Measurements from ENCODE around the gene MID1. TPM values are rescaled to one million over a fixed set of nuclear protein-coding genes. Genes with fewer than 3 reads are reported as not detected.

MID1 gene
- total RNA-seq, 1 experiment from 2014 or later: 32.4 TPM

DNA sequence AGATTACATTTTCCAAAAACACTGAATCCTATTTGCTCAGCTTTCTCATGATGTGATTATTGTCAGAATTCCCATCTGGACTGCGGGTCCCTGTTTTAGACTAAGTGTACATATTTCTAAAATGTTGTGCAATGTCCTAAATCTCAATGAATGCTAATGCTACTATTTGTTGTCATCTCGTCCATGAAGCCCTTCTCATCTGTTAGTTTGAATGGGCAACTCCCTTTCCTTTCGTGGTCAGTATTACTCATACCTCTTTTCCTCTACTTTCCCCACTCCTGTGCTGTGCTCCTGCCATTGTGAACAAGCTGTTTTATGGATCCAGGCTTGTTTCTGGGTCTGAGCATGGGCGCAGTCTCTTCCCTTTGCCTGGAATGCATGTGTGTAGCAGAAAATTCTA is 91.0 kb downstream of the MID1 start:
- Histone ChIP-seq H3K27me3 (ENCODE audit: control insufficient read depth, insufficient read depth, low read length) (no peaks in the 10 kb centered on the region), H3K36me3 (ENCODE audit: control insufficient read depth, insufficient read depth, low read length) (no peaks in the 10 kb centered on the region), H3K4me3 (ENCODE audit: low read depth in 2 of 2, low read length in 2 of 2) (no peak overlapping the region), H3K9me3 (ENCODE audit: control insufficient read depth, insufficient read depth, low read depth, low read length) (no peaks in the 10 kb centered on the region), H3K4me1 (ENCODE audit: control insufficient read depth, insufficient read depth, low read length) (no peaks in the 10 kb centered on the region), H3K27ac (ENCODE audit: low read length) (no peak overlapping the region)
- ChIA-PET POLR2A (no interaction called here), CTCF (no interaction called here)
- ATAC-seq (no peak), DNase-seq (ENCODE audit: low read depth, low spot score) (no peak)
- no peak for TF ChIP-seq POLR2AphosphoS5 (IDR thresholded peaks at IDR 0.05; ENCODE audit: low read depth, low read length)
- TF ChIP-seq TCF7L2 (IDR thresholded peaks at IDR 0.05; ENCODE audit: low read depth, low read length): no peak
- TF ChIP-seq, protein P1, sequence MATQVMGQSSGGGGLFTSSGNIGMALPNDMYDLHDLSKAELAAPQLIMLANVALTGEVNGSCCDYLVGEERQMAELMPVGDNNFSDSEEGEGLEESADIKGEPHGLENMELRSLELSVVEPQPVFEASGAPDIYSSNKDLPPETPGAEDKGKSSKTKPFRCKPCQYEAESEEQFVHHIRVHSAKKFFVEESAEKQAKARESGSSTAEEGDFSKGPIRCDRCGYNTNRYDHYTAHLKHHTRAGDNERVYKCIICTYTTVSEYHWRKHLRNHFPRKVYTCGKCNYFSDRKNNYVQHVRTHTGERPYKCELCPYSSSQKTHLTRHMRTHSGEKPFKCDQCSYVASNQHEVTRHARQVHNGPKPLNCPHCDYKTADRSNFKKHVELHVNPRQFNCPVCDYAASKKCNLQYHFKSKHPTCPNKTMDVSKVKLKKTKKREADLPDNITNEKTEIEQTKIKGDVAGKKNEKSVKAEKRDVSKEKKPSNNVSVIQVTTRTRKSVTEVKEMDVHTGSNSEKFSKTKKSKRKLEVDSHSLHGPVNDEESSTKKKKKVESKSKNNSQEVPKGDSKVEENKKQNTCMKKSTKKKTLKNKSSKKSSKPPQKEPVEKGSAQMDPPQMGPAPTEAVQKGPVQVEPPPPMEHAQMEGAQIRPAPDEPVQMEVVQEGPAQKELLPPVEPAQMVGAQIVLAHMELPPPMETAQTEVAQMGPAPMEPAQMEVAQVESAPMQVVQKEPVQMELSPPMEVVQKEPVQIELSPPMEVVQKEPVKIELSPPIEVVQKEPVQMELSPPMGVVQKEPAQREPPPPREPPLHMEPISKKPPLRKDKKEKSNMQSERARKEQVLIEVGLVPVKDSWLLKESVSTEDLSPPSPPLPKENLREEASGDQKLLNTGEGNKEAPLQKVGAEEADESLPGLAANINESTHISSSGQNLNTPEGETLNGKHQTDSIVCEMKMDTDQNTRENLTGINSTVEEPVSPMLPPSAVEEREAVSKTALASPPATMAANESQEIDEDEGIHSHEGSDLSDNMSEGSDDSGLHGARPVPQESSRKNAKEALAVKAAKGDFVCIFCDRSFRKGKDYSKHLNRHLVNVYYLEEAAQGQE (IDR thresholded peaks at IDR 0.05; ENCODE audit: insufficient read depth in 1 of 2, low read depth in 2 of 2, low read length in 1 of 2): no peak
- TF ChIP-seq SIN3A (IDR thresholded peaks at IDR 0.05; ENCODE audit: borderline replicate concordance, insufficient read depth, low read depth, low read length): no peak
- intact Hi-C loops (cut with micrococcal nuclease; ENCODE audit: unreplicated experiment): no loop called here
- no TSS peak for BruUV-seq (replicated peaks)
- in situ Hi-C loops (cut with HindIII; ENCODE audit: low pct_unique_long_range_greater_than_20kb, low sequenced_read_pairs): no loop called here

DNA sequence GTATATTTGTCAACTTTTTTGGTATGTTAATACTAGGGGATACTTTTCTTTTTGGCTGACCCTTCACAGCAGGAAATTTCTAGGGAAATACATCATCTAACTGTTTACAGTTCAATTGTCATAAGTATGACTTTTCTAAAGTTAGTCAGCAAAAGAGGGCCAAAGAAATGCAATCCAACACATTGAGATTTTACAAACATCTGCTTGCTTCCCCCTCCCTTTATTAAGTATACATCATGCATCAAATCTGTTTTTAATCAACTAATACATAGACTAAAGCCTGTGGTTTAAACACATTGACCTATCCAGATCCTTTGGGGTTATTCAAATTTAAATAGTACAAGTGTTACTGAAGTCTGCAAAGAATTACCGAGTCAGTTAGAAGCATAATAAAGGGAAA is 93.9 kb downstream of the MID1 start:
- H3K27me3 ChIP-seq (ENCODE audit: control insufficient read depth, insufficient read depth, low read length): no peaks in the 10 kb centered on the region
- DNase-seq (ENCODE audit: low read depth, low spot score): no peak
- CTCF ChIA-PET: no interaction called here

More for the DNA sequence above, 93.9 kb downstream of the MID1 start:
- Histone ChIP-seq H3K36me3 (ENCODE audit: control insufficient read depth, insufficient read depth, low read length) (no peaks in the 10 kb centered on the region), H3K4me1 (ENCODE audit: control insufficient read depth, insufficient read depth, low read length) (no peaks in the 10 kb centered on the region), H3K9me3 (ENCODE audit: control insufficient read depth, insufficient read depth, low read depth, low read length) (no peaks in the 10 kb centered on the region), H3K27ac (ENCODE audit: low read length) (no peak overlapping the region), H3K4me3 (ENCODE audit: low read depth in 2 of 2, low read length in 2 of 2) (no peak overlapping the region)
- no TSS peak for BruUV-seq (replicated peaks)
- in situ Hi-C loops (cut with HindIII; ENCODE audit: low pct_unique_long_range_greater_than_20kb, low sequenced_read_pairs): no loop called here
- TF ChIP-seq TCF7L2 (IDR thresholded peaks at IDR 0.05; ENCODE audit: low read depth, low read length) (no peak), POLR2AphosphoS5 (IDR thresholded peaks at IDR 0.05; ENCODE audit: low read depth, low read length) (no peak), SIN3A (IDR thresholded peaks at IDR 0.05; ENCODE audit: borderline replicate concordance, insufficient read depth, low read depth, low read length) (no peak)
- TF ChIP-seq, protein P1 (IDR thresholded peaks at IDR 0.05; ENCODE audit: insufficient read depth in 1 of 2, low read depth in 2 of 2, low read length in 1 of 2): no peak
- TF ChIP-seq, protein P2, sequence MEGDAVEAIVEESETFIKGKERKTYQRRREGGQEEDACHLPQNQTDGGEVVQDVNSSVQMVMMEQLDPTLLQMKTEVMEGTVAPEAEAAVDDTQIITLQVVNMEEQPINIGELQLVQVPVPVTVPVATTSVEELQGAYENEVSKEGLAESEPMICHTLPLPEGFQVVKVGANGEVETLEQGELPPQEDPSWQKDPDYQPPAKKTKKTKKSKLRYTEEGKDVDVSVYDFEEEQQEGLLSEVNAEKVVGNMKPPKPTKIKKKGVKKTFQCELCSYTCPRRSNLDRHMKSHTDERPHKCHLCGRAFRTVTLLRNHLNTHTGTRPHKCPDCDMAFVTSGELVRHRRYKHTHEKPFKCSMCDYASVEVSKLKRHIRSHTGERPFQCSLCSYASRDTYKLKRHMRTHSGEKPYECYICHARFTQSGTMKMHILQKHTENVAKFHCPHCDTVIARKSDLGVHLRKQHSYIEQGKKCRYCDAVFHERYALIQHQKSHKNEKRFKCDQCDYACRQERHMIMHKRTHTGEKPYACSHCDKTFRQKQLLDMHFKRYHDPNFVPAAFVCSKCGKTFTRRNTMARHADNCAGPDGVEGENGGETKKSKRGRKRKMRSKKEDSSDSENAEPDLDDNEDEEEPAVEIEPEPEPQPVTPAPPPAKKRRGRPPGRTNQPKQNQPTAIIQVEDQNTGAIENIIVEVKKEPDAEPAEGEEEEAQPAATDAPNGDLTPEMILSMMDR (IDR thresholded peaks at IDR 0.05): no peak
- POLR2A ChIA-PET: no interaction called here
- intact Hi-C loops (cut with micrococcal nuclease; ENCODE audit: unreplicated experiment): no loop called here
- no peak for ATAC-seq
